ENCODE data around the gene C10orf67. TPM values are rescaled to one million over a fixed set of nuclear protein-coding genes. Genes with fewer than 3 reads are reported as not detected.
"Not testable (repeated sequence)": the region's sequence is repeated elsewhere in the genome, so short reads cannot be mapped to it uniquely, and the experiment has no call there.

The C10orf67 gene
- total RNA-seq, 1 experiment from 2014 or later, result 0.13 TPM

- H3K9me3 ChIP-seq (ENCODE audit: low read depth, low read length, poor library complexity, severe bottlenecking), result no peaks in the 10 kb centered on the region
- TF ChIP-seq CTCF (conservative IDR thresholded peaks at IDR 0.05; ENCODE audit: low read depth, low read length), result no peak
- no peak for TF ChIP-seq EZH2 (IDR thresholded peaks at IDR 0.05; ENCODE audit: borderline replicate concordance, low read depth, low read length, poor library complexity, severe bottlenecking)
- intact Hi-C loops (cut with micrococcal nuclease; ENCODE audit: unreplicated experiment), result no loop called here
- no peaks in the 10 kb centered on the region for H3K4me1 ChIP-seq (ENCODE audit: insufficient read depth, low read length, poor library complexity, severe bottlenecking)
- no peaks in the 10 kb centered on the region for H3K36me3 ChIP-seq (ENCODE audit: insufficient read depth, low read length, poor library complexity, severe bottlenecking)
- no TSS peak for BruUV-seq (replicated peaks)
- ChIA-PET CTCF (no interaction called here), POLR2A (ENCODE audit: low non-redundant PET) (no interaction called here)
- no peak overlapping the region for H3K4me3 ChIP-seq (ENCODE audit: low read depth, low read length, poor library complexity, severe bottlenecking)
- no peak for DNase-seq (ENCODE audit: low spot score)
- peaks cover 62% of the 10 kb centered on the region for H3K27me3 ChIP-seq (replicated peaks; ENCODE audit: insufficient read depth, low read depth, low read length, poor library complexity)
- no peak overlapping the region for H3K27ac ChIP-seq (ENCODE audit: low read depth, low read length, poor library complexity, severe bottlenecking)
These were observed 86.1 kb downstream of the C10orf67 start for GRCh38 chr10:23258516-23258915.

GRCh38 chr10:23253780-23254179 lies 90.8 kb downstream of the C10orf67 start:
- Histone ChIP-seq H3K4me3 (ENCODE audit: low read depth, low read length, poor library complexity, severe bottlenecking) (no peak overlapping the region), H3K27ac (ENCODE audit: low read depth, low read length, poor library complexity, severe bottlenecking) (no peak overlapping the region), H3K27me3 (replicated peaks; ENCODE audit: insufficient read depth, low read depth, low read length, poor library complexity) (peaks cover 48% of the 10 kb centered on the region), H3K36me3 (ENCODE audit: insufficient read depth, low read length, poor library complexity, severe bottlenecking) (no peaks in the 10 kb centered on the region), H3K4me1 (ENCODE audit: insufficient read depth, low read length, poor library complexity, severe bottlenecking) (no peaks in the 10 kb centered on the region), H3K9me3 (ENCODE audit: low read depth, low read length, poor library complexity, severe bottlenecking) (no peaks in the 10 kb centered on the region)
- POLR2A ChIA-PET (ENCODE audit: low non-redundant PET), result no interaction called here
- intact Hi-C loops (cut with micrococcal nuclease; ENCODE audit: unreplicated experiment), result no loop called here
- BruUV-seq (replicated peaks), result no TSS peak
- CTCF ChIA-PET, result no interaction called here
- TF ChIP-seq EZH2 (IDR thresholded peaks at IDR 0.05; ENCODE audit: borderline replicate concordance, low read depth, low read length, poor library complexity, severe bottlenecking), result no peak
- no peak for DNase-seq (ENCODE audit: low spot score)

- intact Hi-C loops (cut with micrococcal nuclease; ENCODE audit: unreplicated experiment); H3K27ac ChIP-seq (ENCODE audit: low read depth, low read length, poor library complexity, severe bottlenecking); H3K36me3 ChIP-seq (ENCODE audit: insufficient read depth, low read length, poor library complexity, severe bottlenecking); H3K4me1 ChIP-seq (ENCODE audit: insufficient read depth, low read length, poor library complexity, severe bottlenecking); H3K9me3 ChIP-seq (ENCODE audit: low read depth, low read length, poor library complexity, severe bottlenecking); H3K4me3 ChIP-seq (ENCODE audit: low read depth, low read length, poor library complexity, severe bottlenecking); DNase-seq (ENCODE audit: low spot score); BruUV-seq (replicated peaks); POLR2A ChIA-PET (ENCODE audit: low non-redundant PET); CTCF ChIA-PET: not testable (repeated sequence)
- peaks cover 46% of the 10 kb centered on the region for H3K27me3 ChIP-seq (replicated peaks; ENCODE audit: insufficient read depth, low read depth, low read length, poor library complexity)
These were observed 91.7 kb downstream of the C10orf67 start for GRCh38 chr10:23252859-23253258.

- H3K9me3 ChIP-seq (ENCODE audit: low read depth, low read length, poor library complexity, severe bottlenecking); CTCF ChIA-PET; H3K4me1 ChIP-seq (ENCODE audit: insufficient read depth, low read length, poor library complexity, severe bottlenecking); H3K36me3 ChIP-seq (ENCODE audit: insufficient read depth, low read length, poor library complexity, severe bottlenecking); H3K27ac ChIP-seq (ENCODE audit: low read depth, low read length, poor library complexity, severe bottlenecking); H3K4me3 ChIP-seq (ENCODE audit: low read depth, low read length, poor library complexity, severe bottlenecking); BruUV-seq (replicated peaks); DNase-seq (ENCODE audit: low spot score); POLR2A ChIA-PET (ENCODE audit: low non-redundant PET); intact Hi-C loops (cut with micrococcal nuclease; ENCODE audit: unreplicated experiment): not testable (repeated sequence)
- peaks cover 19% of the 10 kb centered on the region for H3K27me3 ChIP-seq (replicated peaks; ENCODE audit: insufficient read depth, low read depth, low read length, poor library complexity)
These were observed 102.8 kb downstream of the C10orf67 start for GRCh38 chr10:23241779-23242178.

- peaks cover 18% of the 10 kb centered on the region for H3K27me3 ChIP-seq (replicated peaks; ENCODE audit: insufficient read depth, low read depth, low read length, poor library complexity)
- no peaks in the 10 kb centered on the region for H3K36me3 ChIP-seq (ENCODE audit: insufficient read depth, low read length, poor library complexity, severe bottlenecking)
- no peaks in the 10 kb centered on the region for H3K4me1 ChIP-seq (ENCODE audit: insufficient read depth, low read length, poor library complexity, severe bottlenecking)
- no peak overlapping the region for H3K4me3 ChIP-seq (ENCODE audit: low read depth, low read length, poor library complexity, severe bottlenecking)
- CTCF ChIA-PET, result no interaction called here
- H3K9me3 ChIP-seq (ENCODE audit: low read depth, low read length, poor library complexity, severe bottlenecking), result no peaks in the 10 kb centered on the region
- POLR2A ChIA-PET (ENCODE audit: low non-redundant PET), result no interaction called here
- intact Hi-C loops (cut with micrococcal nuclease; ENCODE audit: unreplicated experiment), result no loop called here
- H3K27ac ChIP-seq (ENCODE audit: low read depth, low read length, poor library complexity, severe bottlenecking), result no peak overlapping the region
- no TSS peak for BruUV-seq (replicated peaks)
- TF ChIP-seq EZH2 (IDR thresholded peaks at IDR 0.05; ENCODE audit: borderline replicate concordance, low read depth, low read length, poor library complexity, severe bottlenecking) (no peak), CTCF (conservative IDR thresholded peaks at IDR 0.05; ENCODE audit: low read depth, low read length) (no peak)
- DNase-seq (ENCODE audit: low spot score), result no peak
These were observed 106.6 kb downstream of the C10orf67 start for GRCh38 chr10:23238015-23238414.

Data from A673 (cell line).